G401.6 (cell line): ENCODE data around the gene LYVE1.

Experiments
- FAIRE-seq: peaks from 2 replicates; lab custom pipeline; 2012; peaks lifted over from hg19 to GRCh38; lab: Jason Lieb, UNC

The LYVE1 gene

DNA sequence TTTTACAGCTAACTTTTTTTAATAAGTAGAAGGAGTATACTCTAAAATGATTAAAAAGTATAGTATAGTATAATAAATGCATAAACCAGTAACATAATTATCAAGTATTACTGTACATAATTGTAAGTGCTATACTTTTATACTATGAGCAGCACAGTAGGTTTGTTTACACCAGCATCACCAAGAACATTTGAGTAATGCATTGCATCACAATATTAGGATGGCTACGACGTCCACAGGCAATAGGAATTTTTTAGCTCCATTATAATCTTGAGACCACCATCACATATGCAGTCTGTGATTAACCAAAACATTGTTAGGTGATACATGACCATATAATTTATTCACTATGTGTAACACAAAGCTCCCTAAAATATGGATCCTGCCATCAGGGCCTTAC is 47.9 kb downstream of the LYVE1 start:
- FAIRE-seq, result no peak

DNA sequence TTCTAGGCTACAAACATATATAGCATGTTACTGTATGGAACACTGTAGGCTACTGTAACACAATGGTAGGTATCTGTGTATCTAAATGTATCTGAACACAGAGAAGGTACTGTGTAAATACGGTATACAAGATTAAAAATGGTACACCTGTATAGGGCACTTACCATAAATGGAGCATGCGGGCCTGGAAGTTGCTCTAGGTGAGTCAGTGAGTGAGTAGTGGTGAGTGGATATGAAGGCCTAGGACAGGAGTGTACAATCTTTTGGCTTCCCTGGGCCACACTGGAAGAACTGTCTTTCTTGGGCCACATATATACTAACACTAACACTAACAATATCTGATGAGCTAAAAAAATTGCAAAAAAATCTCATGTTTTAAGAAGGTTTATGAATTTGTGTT is 48.8 kb downstream of the LYVE1 start:
- no peak for FAIRE-seq

DNA sequence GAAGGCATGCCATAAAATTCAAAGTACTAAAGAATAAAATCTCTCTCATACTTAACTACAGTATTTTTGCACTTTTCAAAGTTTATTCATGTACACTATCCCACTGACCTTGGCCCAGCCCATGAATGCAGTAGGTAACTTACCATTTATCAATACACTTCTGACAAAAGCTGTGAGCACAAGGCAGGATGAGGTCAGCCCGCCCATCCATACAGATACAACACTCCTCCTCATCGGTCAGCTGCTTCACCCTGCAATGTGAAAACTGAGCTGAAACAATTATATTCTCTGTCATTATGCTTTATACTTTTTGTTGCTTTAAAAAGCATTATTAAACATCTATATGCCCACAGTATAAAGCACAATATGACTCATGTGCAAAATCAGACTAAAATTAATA is 49.6 kb downstream of the LYVE1 start:
- no peak for FAIRE-seq

DNA sequence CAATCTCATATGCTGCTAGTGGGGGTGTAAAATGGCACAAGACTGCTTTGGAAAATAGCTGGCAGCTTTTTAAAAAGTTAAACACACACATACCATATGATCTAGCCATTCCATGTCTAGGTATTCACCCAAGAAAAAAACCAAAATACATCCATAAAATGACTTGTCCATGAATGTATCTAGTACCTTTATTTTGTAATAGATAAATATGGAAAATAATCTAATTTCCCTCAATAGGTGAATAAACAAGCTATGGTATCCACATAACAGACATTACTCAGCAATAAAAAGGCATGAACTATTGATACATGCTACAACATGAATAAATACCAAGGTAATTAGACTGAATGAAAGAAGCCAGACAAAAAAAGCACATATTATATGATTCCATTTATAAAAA is 50.3 kb downstream of the LYVE1 start:
- FAIRE-seq, result no peak

DNA sequence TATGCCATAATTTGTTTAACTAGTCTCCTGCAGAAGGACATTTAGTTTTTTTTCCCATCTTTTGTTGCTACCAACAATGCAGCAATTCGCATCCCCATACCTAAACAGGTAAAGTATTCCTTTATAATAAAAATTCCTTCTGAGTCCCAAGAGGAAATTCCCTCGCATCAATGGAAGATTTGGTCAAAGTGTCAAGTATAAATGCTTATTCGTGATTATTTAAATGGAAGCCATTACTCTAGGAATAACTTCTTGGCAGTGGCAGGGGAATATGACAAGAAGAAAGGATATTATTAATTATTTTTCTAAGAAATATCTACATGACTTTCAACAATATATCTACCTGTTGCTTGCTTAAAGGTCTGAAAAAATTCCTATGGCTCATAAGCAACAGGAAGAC is 53.0 kb downstream of the LYVE1 start:
- no peak for FAIRE-seq

DNA sequence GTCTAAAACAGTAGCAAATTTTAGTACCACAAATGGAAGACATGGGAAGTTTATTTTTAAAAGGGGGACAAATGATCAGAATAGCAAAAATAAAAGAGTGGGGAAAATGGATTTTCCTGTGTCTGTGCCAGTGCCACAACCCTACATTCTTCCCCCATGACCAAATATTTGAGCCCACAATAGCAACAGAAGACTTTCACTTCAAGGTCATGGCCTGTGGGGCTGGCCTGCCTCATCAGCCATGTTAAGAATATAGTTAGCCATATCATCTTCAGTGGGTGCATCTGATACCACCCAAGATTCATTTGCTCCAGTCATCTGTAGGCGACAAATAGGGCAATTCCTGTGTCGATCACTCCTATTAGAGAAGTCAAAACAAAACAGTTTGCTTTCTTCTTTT is 53.8 kb downstream of the LYVE1 start:
- FAIRE-seq, result no peak

DNA sequence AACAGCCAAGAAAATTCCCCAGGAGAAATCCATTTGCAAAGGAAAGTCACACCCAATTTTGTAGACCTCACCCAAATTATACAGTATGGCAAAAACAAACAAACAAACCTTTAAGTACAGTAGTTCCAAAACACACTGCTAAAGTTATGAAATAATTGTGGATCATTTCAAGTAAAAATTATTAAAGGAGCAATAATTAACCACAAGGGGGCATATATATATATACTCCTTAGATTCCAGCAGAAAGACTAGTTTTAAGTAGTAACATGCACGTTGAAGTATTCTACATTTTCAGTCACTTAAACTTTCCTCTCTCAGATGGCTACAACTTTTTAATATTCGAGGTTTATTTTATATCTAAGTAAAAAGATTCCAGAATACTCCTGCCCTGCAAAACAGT is 54.3 kb downstream of the LYVE1 start:
- FAIRE-seq, result no peak

DNA sequence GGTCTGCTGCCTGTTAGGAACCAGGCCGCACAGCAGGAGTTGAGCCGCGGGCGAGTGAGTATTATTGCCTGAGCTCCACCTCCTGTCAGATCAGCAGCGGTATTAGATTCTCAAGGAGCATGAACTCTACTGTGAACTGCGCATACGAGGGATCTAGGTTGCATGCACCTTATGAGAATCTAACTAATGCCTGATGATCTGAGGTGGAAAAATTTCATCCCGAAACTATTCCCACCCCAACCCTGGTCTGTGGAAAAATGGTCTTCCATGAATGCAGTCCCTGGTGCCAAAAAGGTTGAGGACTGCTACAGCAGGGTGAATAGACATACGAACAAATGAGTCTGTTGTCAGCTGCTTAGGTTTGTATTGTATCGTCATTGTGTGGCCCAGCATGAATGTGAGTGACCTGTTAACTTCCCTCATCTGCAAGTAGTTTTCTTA is 57.3 kb downstream of the LYVE1 start:
- no peak for FAIRE-seq
